ENCODE results near the gene MPP3. TPM values are rescaled to one million over a fixed set of nuclear protein-coding genes. Genes with fewer than 3 reads are reported as not detected.

The MPP3 gene
- total RNA-seq, 1 experiment from 2014 or later: 19.5 TPM

DNA sequence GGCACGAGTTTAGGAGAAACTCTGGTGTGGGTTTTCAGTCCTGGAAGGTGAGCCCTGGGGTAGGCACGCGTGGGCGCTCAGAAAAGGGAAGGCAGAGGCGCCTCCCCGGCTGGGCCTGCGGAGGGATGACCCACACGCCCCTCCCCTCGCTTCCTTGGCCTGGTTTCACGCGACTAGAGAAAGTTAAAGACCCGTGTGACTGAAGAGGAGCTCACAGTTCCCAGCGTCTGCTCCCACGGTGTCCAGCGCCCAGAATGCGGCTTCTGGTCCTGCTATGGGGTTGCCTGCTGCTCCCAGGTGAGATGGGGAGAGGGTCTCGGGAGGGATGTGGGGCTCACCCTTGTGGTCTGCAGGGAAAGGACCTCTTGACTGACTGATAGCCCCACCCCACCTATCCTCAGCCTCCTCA lies 14.0 kb upstream of the MPP3 start, which contains the start of gene CD300LG:
TSS of gene CD300LG (plus strand) at position 214 of the 409 bp plus-strand sequence. CDS start at position 255, 41 bp downstream.
- H3K36me3 ChIP-seq (ENCODE audit: control insufficient read depth in 1 of 2, insufficient read depth in 2 of 2, low read length in 2 of 2): no peaks in the 10 kb centered on the region
- H3K27ac ChIP-seq (ENCODE audit: low read depth, low read length): no peak within 1 kb of the TSS
- no TSS peak for BruUV-seq (replicated peaks)
- no peak within 1 kb of the TSS for H3K9ac ChIP-seq (ENCODE audit: low read length)
- CTCF ChIA-PET: interaction anchor here (0.7 to 2.1 kb wide), 20 partner anchors 8 to 155 kb away, joined by 3 to 15 read pairs (median 6); partner anchors contain the start of genes DUSP3 and MPP3
- H3K4me3 ChIP-seq (replicated peaks in 1 of 2; ENCODE audit: low read depth in 1 of 2, low read length in 2 of 2): no peak within 1 kb of the TSS
- no peak for TF ChIP-seq YY1 (IDR thresholded peaks at IDR 0.05; ENCODE audit: extremely low read depth, insufficient replicate concordance, low read depth, low read length)
- TF ChIP-seq, protein P1, sequence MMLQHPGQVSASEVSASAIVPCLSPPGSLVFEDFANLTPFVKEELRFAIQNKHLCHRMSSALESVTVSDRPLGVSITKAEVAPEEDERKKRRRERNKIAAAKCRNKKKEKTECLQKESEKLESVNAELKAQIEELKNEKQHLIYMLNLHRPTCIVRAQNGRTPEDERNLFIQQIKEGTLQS (IDR thresholded peaks at IDR 0.05): no peak
- TF ChIP-seq, protein P2, sequence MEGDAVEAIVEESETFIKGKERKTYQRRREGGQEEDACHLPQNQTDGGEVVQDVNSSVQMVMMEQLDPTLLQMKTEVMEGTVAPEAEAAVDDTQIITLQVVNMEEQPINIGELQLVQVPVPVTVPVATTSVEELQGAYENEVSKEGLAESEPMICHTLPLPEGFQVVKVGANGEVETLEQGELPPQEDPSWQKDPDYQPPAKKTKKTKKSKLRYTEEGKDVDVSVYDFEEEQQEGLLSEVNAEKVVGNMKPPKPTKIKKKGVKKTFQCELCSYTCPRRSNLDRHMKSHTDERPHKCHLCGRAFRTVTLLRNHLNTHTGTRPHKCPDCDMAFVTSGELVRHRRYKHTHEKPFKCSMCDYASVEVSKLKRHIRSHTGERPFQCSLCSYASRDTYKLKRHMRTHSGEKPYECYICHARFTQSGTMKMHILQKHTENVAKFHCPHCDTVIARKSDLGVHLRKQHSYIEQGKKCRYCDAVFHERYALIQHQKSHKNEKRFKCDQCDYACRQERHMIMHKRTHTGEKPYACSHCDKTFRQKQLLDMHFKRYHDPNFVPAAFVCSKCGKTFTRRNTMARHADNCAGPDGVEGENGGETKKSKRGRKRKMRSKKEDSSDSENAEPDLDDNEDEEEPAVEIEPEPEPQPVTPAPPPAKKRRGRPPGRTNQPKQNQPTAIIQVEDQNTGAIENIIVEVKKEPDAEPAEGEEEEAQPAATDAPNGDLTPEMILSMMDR (IDR thresholded peaks at IDR 0.05 in 2 of 3, conservative IDR thresholded peaks at IDR 0.05 in 1 of 3; ENCODE audit: borderline replicate concordance in 1 of 3, insufficient read depth in 1 of 3, low read depth in 2 of 3, low read length in 2 of 3): no peak
- no peak for TF ChIP-seq RAD21 (IDR thresholded peaks at IDR 0.05; ENCODE audit: low read depth)
- TF ChIP-seq FOSL1 (IDR thresholded peaks at IDR 0.05; ENCODE audit: low read depth): no peak
- TF ChIP-seq EZH2 (IDR thresholded peaks at IDR 0.05): no peak
- TF ChIP-seq, protein P3, sequence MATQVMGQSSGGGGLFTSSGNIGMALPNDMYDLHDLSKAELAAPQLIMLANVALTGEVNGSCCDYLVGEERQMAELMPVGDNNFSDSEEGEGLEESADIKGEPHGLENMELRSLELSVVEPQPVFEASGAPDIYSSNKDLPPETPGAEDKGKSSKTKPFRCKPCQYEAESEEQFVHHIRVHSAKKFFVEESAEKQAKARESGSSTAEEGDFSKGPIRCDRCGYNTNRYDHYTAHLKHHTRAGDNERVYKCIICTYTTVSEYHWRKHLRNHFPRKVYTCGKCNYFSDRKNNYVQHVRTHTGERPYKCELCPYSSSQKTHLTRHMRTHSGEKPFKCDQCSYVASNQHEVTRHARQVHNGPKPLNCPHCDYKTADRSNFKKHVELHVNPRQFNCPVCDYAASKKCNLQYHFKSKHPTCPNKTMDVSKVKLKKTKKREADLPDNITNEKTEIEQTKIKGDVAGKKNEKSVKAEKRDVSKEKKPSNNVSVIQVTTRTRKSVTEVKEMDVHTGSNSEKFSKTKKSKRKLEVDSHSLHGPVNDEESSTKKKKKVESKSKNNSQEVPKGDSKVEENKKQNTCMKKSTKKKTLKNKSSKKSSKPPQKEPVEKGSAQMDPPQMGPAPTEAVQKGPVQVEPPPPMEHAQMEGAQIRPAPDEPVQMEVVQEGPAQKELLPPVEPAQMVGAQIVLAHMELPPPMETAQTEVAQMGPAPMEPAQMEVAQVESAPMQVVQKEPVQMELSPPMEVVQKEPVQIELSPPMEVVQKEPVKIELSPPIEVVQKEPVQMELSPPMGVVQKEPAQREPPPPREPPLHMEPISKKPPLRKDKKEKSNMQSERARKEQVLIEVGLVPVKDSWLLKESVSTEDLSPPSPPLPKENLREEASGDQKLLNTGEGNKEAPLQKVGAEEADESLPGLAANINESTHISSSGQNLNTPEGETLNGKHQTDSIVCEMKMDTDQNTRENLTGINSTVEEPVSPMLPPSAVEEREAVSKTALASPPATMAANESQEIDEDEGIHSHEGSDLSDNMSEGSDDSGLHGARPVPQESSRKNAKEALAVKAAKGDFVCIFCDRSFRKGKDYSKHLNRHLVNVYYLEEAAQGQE (IDR thresholded peaks at IDR 0.05; ENCODE audit: low read depth): no peak
- no peak for TF ChIP-seq SP1 (IDR thresholded peaks at IDR 0.05; ENCODE audit: low read depth)
- TF ChIP-seq CEBPB (IDR thresholded peaks at IDR 0.05; ENCODE audit: low read depth): no peak
- no peak for TF ChIP-seq EZH2phosphoT487 (IDR thresholded peaks at IDR 0.05; ENCODE audit: borderline replicate concordance)
- TF ChIP-seq ZFX (IDR thresholded peaks at IDR 0.05): no peak
- TF ChIP-seq POLR2AphosphoS5 (IDR thresholded peaks at IDR 0.05; ENCODE audit: low read depth, low read length): no peak
- TF ChIP-seq CBX3 (IDR thresholded peaks at IDR 0.05; ENCODE audit: low read depth): no peak
- TF ChIP-seq, protein P4, sequence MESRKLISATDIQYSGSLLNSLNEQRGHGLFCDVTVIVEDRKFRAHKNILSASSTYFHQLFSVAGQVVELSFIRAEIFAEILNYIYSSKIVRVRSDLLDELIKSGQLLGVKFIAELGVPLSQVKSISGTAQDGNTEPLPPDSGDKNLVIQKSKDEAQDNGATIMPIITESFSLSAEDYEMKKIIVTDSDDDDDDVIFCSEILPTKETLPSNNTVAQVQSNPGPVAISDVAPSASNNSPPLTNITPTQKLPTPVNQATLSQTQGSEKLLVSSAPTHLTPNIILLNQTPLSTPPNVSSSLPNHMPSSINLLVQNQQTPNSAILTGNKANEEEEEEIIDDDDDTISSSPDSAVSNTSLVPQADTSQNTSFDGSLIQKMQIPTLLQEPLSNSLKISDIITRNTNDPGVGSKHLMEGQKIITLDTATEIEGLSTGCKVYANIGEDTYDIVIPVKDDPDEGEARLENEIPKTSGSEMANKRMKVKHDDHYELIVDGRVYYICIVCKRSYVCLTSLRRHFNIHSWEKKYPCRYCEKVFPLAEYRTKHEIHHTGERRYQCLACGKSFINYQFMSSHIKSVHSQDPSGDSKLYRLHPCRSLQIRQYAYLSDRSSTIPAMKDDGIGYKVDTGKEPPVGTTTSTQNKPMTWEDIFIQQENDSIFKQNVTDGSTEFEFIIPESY (IDR thresholded peaks at IDR 0.05; ENCODE audit: extremely low read depth, insufficient replicate concordance, low read length): no peak
- no peak for TF ChIP-seq MAX (IDR thresholded peaks at IDR 0.05)
- no peak for TF ChIP-seq ZNF274 (IDR thresholded peaks at IDR 0.05; ENCODE audit: low read depth, low read length)
- TF ChIP-seq ELF1 (IDR thresholded peaks at IDR 0.05; ENCODE audit: borderline replicate concordance, low read depth): no peak
- no peak for TF ChIP-seq JUND (IDR thresholded peaks at IDR 0.05)
- no peak for TF ChIP-seq SRF (IDR thresholded peaks at IDR 0.05; ENCODE audit: low read depth)
- H4K20me1 ChIP-seq (ENCODE audit: insufficient read depth): no peaks in the 10 kb centered on the region
- peak within 1 kb of the TSS; percentile 92 for H2AFZ ChIP-seq (ENCODE audit: low read depth, low read length, poor library complexity, severe bottlenecking)
- POLR2A ChIA-PET: no interaction called here
- intact Hi-C loops (cut with micrococcal nuclease): loop anchor here (1.0 to 10.0 kb wide), 3 partner anchors 14 to 152 kb away; partner anchors contain the start of gene MPP3
- no peaks in the 10 kb centered on the region for H3K9me3 ChIP-seq (ENCODE audit: control insufficient read depth in 1 of 2, insufficient read depth in 1 of 2, low read depth in 1 of 2, low read length in 2 of 2)
- peaks cover 11 to 18% of the 10 kb centered on the region in 2 experiments for H3K4me1 ChIP-seq (ENCODE audit: control insufficient read depth in 1 of 2, insufficient read depth in 2 of 2, low read length in 2 of 2)
- H3K9me2 ChIP-seq (ENCODE audit: insufficient read depth): no peaks in the 10 kb centered on the region
- DNase-seq (ENCODE audit: low read depth, low spot score): no peak
- ATAC-seq: no peak
- H3K4me2 ChIP-seq (ENCODE audit: low read length): peak within 1 kb of the TSS; percentile 23; the same call in 1 of the 2 replicates
- RAD21 ChIA-PET (ENCODE audit: low non-redundant PET in 1 of 2, low total read pairs in 2 of 2, uncharacterized antibody in 2 of 2, unreplicated experiment in 2 of 2): interaction anchor here in 1 of 2 experiments (0.6 kb wide), 1 partner anchor 85 kb away, joined by 3 read pairs; no protein-coding TSS in a partner anchor
- H3K27me3 ChIP-seq (ENCODE audit: insufficient read depth, low read length): no peaks in the 10 kb centered on the region
- H3K79me2 ChIP-seq (ENCODE audit: insufficient read depth, low read length): no peaks in the 10 kb centered on the region
